ENCODE results near the gene TMEM109.
A peak's percentile ranks its signal among the peaks of the same experiment; 100 is the strongest.

The TMEM109 gene

DNA sequence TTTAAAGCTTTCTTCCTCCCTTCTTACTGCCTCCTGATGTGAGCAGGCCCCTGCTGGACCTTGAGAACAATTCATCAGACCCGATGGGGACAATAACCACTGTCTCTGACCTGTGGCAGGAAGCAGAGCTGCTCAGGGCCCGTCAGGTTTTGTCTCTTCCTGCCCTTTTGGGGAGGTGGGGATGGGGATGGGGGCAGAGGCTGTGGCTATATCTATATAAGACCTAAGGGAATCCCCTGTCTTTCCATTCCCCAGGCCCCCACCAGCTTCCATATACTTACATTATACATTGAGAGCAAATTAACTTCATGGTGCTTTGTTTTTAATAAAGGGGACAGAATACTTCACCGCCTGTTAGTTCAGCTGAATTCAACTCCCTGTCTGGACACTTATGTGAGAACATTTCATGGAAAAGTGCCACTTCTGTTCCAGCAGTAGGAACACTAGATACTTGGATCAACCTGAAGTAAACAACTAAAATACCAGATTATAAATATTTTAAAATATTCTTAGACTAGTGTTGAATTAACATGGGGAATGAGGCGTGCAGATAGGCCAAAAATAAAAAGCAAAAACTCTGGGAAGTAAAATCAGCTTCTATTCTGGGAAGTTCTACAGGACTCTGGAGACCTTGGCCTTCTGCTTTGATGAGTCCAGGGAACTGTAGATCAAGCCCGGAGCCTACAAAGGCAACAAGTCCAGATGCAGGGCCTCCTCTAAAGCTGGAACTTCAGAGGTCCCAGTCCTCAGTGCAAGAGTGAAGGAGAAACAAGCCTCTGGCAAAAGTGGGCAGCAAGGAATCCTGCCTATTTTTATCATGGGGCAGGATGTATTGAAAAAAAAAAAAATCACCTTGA lies 35.5 kb upstream of the TMEM109 start:
- peaks cover 14% of the 10 kb centered on the region for H3K4me1 ChIP-seq
- no peak overlapping the region for H3K9ac ChIP-seq
- H3K27ac ChIP-seq, result no peak overlapping the region
- no peak overlapping the region for H3K4me3 ChIP-seq
- H3K36me3 ChIP-seq, result peaks cover 56% of the 10 kb centered on the region
- no peaks in the 10 kb centered on the region for H3K9me3 ChIP-seq
- H3K27me3 ChIP-seq, result no peaks in the 10 kb centered on the region
- H4K20me1 ChIP-seq, result no peaks in the 10 kb centered on the region
- no peak overlapping the region for H3K4me2 ChIP-seq
- TF ChIP-seq Cebpa-rat (IDR thresholded peaks at IDR 0.05), result no peak

DNA sequence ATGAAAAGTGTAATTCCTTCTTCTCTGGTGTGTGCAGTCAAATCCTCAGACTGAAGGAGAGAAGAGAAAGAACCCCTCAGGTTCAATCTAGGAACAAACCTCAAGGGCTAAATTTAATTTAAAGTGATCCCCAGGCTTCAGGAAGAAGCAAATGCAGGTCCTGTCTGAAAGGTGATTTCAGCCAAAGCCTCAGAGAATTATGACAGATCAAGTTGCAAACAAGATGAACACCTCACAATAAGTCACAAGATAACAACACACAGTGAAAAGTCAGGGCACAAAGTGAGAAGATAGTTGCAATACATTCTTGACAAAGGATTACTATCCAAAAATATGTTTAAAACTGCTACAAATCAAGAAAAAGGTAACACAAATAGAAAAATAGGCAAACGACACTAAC lies 34.9 kb upstream of the TMEM109 start:
- H4K20me1 ChIP-seq, result no peaks in the 10 kb centered on the region
- H3K9me3 ChIP-seq, result no peaks in the 10 kb centered on the region
- no peaks in the 10 kb centered on the region for H3K27me3 ChIP-seq
- H3K4me2 ChIP-seq, result no peak overlapping the region
- H3K4me3 ChIP-seq, result no peak overlapping the region
- H3K4me1 ChIP-seq, result peaks cover 14% of the 10 kb centered on the region
- H3K27ac ChIP-seq, result no peak overlapping the region
- no peak overlapping the region for H3K9ac ChIP-seq
- peaks cover 56% of the 10 kb centered on the region for H3K36me3 ChIP-seq
- TF ChIP-seq Cebpa-rat (IDR thresholded peaks at IDR 0.05), result no peak

DNA sequence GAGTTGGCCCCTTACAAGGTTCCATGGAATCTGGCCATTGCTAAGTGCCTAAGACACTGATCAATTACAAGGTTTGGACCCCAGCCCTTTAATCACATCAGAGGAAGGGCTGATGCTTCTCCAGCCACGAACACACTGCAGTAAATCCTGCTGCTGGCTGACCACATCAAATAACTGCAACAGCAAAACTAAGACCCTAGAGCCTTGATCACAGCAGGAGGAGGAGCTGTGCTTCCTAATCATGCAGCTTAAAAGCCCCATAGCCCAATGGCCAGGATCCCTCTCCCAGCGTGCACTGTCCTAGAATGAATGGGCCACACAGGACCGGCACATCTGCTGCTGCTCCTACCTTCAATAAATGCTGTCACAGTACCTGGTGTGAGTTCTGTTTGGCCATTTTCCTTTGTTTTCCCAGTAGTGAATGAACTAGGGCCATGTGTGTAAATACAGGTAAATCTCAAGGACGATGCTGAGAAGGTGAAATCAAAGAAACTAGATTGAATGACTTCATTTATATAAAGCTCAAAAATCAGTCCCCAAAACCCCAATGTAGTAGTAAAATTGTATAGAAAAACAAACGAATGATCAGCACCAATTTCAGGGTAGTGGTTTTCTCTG lies 33.9 kb upstream of the TMEM109 start:
- no peak overlapping the region for H3K9ac ChIP-seq
- peaks cover 49% of the 10 kb centered on the region for H3K36me3 ChIP-seq
- no peaks in the 10 kb centered on the region for H3K9me3 ChIP-seq
- H3K4me3 ChIP-seq, result no peak overlapping the region
- no peaks in the 10 kb centered on the region for H3K27me3 ChIP-seq
- TF ChIP-seq Cebpa-rat (IDR thresholded peaks at IDR 0.05), result no peak
- no peak overlapping the region for H3K27ac ChIP-seq
- H3K4me1 ChIP-seq, result peaks cover 14% of the 10 kb centered on the region
- peak overlapping the region; percentile 13 for H3K4me2 ChIP-seq
- no peaks in the 10 kb centered on the region for H4K20me1 ChIP-seq

DNA sequence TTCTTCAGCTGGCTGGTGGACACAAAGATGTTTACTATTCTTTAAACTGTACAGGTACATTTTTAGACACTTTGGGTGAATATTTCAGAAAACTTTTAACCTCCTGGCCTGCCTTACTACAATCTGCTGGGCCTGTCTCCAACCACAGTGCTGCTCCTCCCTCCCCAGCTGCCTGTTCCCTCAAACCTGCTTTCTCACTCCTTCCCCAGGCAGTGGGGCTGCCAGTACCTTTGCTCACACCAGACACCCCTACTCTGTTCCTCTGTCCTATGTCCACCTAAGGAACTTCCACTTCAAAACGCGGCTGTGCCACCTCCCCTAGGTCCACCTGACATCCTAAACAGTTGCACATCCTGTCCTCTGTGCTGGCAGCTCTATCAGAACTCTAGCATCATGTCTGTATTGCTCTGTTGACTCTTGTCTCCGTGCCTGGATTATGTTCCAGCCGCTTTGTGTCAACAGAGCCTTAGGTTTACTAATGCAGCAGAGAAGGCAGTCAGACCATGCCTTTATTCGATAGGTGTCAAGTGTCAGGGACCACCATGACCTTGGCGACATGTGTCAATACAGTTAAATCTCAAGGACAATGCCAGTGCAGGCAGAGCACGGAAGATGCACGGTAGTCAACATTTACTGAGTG lies 33.2 kb upstream of the TMEM109 start:
- H3K36me3 ChIP-seq, result peaks cover 43% of the 10 kb centered on the region
- no peak overlapping the region for H3K9ac ChIP-seq
- no peak for TF ChIP-seq Cebpa-rat (IDR thresholded peaks at IDR 0.05)
- H3K4me3 ChIP-seq, result no peak overlapping the region
- no peaks in the 10 kb centered on the region for H3K27me3 ChIP-seq
- no peak overlapping the region for H3K27ac ChIP-seq
- peaks cover 14% of the 10 kb centered on the region for H3K4me1 ChIP-seq
- no peaks in the 10 kb centered on the region for H4K20me1 ChIP-seq
- H3K9me3 ChIP-seq, result no peaks in the 10 kb centered on the region
- no peak overlapping the region for H3K4me2 ChIP-seq

DNA sequence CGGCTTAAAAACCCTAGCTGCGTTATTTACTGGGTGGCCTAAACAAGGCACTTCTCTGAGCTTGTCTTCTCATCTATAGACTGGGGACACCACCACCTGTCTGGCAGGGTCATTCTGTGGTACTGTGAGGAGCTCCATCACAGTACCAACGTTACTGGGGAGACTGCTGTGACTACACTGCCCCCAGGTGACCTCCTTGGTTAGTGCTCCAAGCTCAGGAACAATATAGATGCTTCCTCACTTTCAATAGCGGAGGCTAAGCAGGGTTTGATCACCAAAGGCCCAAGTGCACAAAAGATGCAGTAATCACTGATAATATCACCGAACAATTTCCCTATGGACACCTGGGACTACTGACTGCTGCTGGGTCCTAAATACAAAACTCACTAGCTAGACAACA lies 26.4 kb upstream of the TMEM109 start:
- no peaks in the 10 kb centered on the region for H3K4me1 ChIP-seq
- H3K4me2 ChIP-seq, result no peak overlapping the region
- no peak overlapping the region for H3K27ac ChIP-seq
- no peaks in the 10 kb centered on the region for H3K9me3 ChIP-seq
- H4K20me1 ChIP-seq, result no peaks in the 10 kb centered on the region
- no peaks in the 10 kb centered on the region for H3K27me3 ChIP-seq
- H3K4me3 ChIP-seq, result no peak overlapping the region
- no peak for TF ChIP-seq Cebpa-rat (IDR thresholded peaks at IDR 0.05)
- H3K36me3 ChIP-seq, result peaks cover 34% of the 10 kb centered on the region
- H3K9ac ChIP-seq, result no peak overlapping the region

DNA sequence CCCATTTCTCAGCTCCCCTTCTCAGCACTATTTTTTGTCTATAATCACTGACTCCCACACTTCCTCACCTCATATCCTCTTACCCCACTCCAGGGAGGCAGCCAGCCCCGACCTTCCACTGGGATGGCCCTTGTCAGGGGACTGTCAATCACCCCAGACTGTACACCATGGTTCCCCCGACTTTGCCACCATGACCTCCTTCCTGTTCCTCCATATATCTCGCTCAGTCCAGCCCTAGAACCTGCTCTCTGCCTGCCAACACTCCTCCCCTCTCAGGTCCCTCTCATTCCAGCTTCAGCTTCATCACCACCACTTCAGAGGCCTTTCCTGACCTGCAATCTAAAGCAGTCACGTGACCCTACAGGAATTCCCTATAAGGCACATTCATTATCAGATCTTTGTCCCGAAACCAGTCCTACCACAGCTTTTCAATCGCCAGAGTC lies 24.1 kb upstream of the TMEM109 start:
- Histone ChIP-seq H3K4me3 (no peak overlapping the region), H3K27ac (no peak overlapping the region), H3K9me3 (no peaks in the 10 kb centered on the region), H3K36me3 (peaks cover 58% of the 10 kb centered on the region), H3K27me3 (no peaks in the 10 kb centered on the region), H3K4me1 (no peaks in the 10 kb centered on the region), H3K9ac (no peak overlapping the region), H3K4me2 (no peak overlapping the region), H4K20me1 (no peaks in the 10 kb centered on the region)
- no peak for TF ChIP-seq Cebpa-rat (IDR thresholded peaks at IDR 0.05)

DNA sequence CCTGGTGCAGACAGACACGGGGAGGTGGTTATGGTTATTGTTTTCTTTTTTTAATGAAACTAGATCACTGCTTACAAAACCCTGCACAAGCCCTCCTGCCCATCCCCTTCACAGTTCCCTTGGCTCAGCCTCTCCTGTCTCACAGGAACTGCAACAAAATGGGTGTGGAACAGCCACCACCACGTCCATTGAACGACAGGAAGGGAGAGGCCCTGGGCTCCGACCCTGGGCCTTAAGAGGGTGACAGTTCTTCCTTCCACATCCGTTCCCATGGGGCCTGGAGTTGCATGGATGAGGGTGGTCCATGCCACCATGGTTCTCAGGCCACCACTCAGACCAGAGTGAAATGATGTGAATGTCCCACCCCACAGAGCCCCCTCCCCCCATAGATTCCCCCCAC lies 23.3 kb upstream of the TMEM109 start:
- peaks cover 66% of the 10 kb centered on the region for H3K36me3 ChIP-seq
- TF ChIP-seq Cebpa-rat (IDR thresholded peaks at IDR 0.05), result no peak
- 0 out of 2 replicates have a peak overlapping the region, but pooled peaks have one; percentile 27 for H3K9ac ChIP-seq
- H3K27me3 ChIP-seq, result no peaks in the 10 kb centered on the region
- H3K4me1 ChIP-seq, result no peaks in the 10 kb centered on the region
- no peaks in the 10 kb centered on the region for H4K20me1 ChIP-seq
- no peak overlapping the region for H3K27ac ChIP-seq
- H3K4me2 ChIP-seq, result no peak overlapping the region
- H3K9me3 ChIP-seq, result no peaks in the 10 kb centered on the region
- no peak overlapping the region for H3K4me3 ChIP-seq

DNA sequence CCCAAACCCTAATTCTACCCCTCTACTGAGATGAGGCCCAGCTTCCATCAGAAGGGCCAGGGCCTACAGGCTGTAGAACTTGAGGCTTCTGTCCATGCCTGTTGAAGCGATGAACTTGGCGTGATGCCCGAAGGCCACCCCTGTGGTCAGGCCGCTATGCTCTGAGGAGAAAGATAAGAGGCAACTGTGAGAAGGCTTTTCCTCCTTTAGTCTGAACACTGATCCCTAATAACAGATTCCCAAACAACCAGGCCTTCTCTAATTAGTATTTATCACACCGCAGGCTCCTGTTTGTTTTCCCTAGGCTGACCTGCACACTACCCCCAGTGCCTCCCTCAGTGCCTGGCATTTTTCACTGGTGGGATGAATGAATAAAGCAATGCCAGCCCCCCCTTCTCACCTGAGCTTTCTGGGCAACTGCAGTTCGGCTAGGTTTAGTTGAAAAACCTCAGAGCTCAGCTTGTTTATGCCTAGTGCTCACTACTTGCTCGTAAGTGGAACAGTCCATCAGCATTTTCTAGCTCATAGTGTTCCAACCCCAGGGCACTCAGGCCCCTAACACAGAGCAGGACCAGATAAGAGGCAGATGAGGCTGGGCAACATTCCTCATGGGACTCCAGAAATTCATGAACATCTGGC lies 22.7 kb upstream of the TMEM109 start:
- no peak for TF ChIP-seq Cebpa-rat (IDR thresholded peaks at IDR 0.05)
- no peaks in the 10 kb centered on the region for H3K4me1 ChIP-seq
- no peak overlapping the region for H3K4me3 ChIP-seq
- no peak overlapping the region for H3K27ac ChIP-seq
- H3K4me2 ChIP-seq, result no peak overlapping the region
- H3K27me3 ChIP-seq, result no peaks in the 10 kb centered on the region
- no peaks in the 10 kb centered on the region for H3K9me3 ChIP-seq
- no peaks in the 10 kb centered on the region for H4K20me1 ChIP-seq
- H3K36me3 ChIP-seq, result peaks cover 71% of the 10 kb centered on the region
- no peak overlapping the region for H3K9ac ChIP-seq

DNA sequence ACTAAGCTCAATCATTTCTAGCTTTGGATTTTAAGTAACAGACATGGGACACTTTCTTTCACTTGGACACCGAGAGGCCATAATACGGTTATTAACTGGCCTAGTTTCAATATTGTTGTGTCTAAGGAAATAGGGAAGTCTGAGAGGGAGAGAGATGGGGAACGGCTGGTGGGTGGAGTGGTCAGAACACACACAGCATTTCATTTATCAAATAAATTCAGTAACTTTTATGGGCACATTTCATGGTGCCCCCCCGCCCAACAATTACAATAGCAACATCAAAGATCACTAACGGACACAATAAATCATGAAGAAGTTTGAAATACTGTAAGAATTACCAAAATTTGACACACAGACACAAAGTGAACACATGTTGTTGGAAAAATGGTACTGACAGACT lies 18.3 kb upstream of the TMEM109 start:
- Histone ChIP-seq H3K9me3 (no peaks in the 10 kb centered on the region), H3K4me3 (no peak overlapping the region), H3K4me2 (no peak overlapping the region), H3K27ac (no peak overlapping the region), H4K20me1 (peaks cover 21% of the 10 kb centered on the region), H3K36me3 (peaks cover 97% of the 10 kb centered on the region), H3K4me1 (no peaks in the 10 kb centered on the region), H3K27me3 (no peaks in the 10 kb centered on the region), H3K9ac (no peak overlapping the region)
- TF ChIP-seq Cebpa-rat (IDR thresholded peaks at IDR 0.05), result no peak
